ENCODE measurements around the gene INS. TPM values are rescaled to one million over a fixed set of nuclear protein-coding genes. Genes with fewer than 3 reads are reported as not detected.

INS gene
- total RNA-seq, 4 donors from 2014 or later: not detected

GRCh38 chr11:2188745-2189144 is 27.7 kb upstream of the INS start:
- H3K36me3 ChIP-seq: no peaks in the 10 kb centered on the region
- no peaks in the 10 kb centered on the region for H3K9me3 ChIP-seq
- H3K27me3 ChIP-seq: peaks cover 52% of the 10 kb centered on the region
- peaks cover 0 to 3% (median 0%) of the 10 kb centered on the region in 4 donors for H3K4me1 ChIP-seq
- no peak for DNase-seq
- in situ Hi-C loops (cut with MboI; ENCODE audit: low pct_ligation_motif_present in 1 of 4, low pct_unique_long_range_greater_than_20kb in 1 of 4, low sequenced_read_pairs in 3 of 4) (loop anchor here in 1 of 4 donors (25.0 kb wide), 2 partner anchors 99 to 224 kb away; partner anchors contain the start of gene TSSC4), intact Hi-C loops (cut with DNase I; ENCODE audit: low total_unique reads) (no loop called here)
- TF ChIP-seq POLR2A (IDR thresholded peaks at IDR 0.05) (no peak), POLR2AphosphoS5 (IDR thresholded peaks at IDR 0.05) (no peak), CTCF (IDR thresholded peaks at IDR 0.05) (no peak), EP300 (IDR thresholded peaks at IDR 0.05; ENCODE audit: low read depth) (no peak)
- no peak overlapping the region for H3K4me3 ChIP-seq
- 88 to 95% methylated on average over 7 to 19 of the region's 19 CpGs for WGBS, 2 donors (ENCODE audit: low coverage in 1 of 2)
- no peak overlapping the region for H3K27ac ChIP-seq

- H3K27ac ChIP-seq: no peak overlapping the region
- H3K4me1 ChIP-seq: no peaks in the 10 kb centered on the region
- no peaks in the 10 kb centered on the region for H3K9me3 ChIP-seq
- H3K4me3 ChIP-seq: no peak overlapping the region
- no peaks in the 10 kb centered on the region for H3K36me3 ChIP-seq
- intact Hi-C loops (cut with DNase I; ENCODE audit: low total_unique reads): no loop called here
- peaks cover 62% of the 10 kb centered on the region for H3K27me3 ChIP-seq
- no peak for DNase-seq
- 93 to 100% methylated on average over 3 to 7 of the region's 7 CpGs for WGBS, 2 donors (ENCODE audit: low coverage in 1 of 2)
- no peak for TF ChIP-seq CTCF (IDR thresholded peaks at IDR 0.05)
- no peak for TF ChIP-seq POLR2A (IDR thresholded peaks at IDR 0.05)
- no peak for TF ChIP-seq EP300 (IDR thresholded peaks at IDR 0.05; ENCODE audit: low read depth)
- TF ChIP-seq POLR2AphosphoS5 (IDR thresholded peaks at IDR 0.05): no peak
- in situ Hi-C loops (cut with MboI; ENCODE audit: low pct_ligation_motif_present in 1 of 4, low pct_unique_long_range_greater_than_20kb in 1 of 4, low sequenced_read_pairs in 3 of 4): loop anchor here in 1 of 4 donors (25.0 kb wide), 2 partner anchors 100 to 225 kb away; partner anchors contain the start of gene TSSC4
Observed at GRCh38 chr11:2187280-2187707, 26.3 kb upstream of the INS start.

GRCh38 chr11:2186669-2187279 is 25.8 kb upstream of the INS start:
- peaks cover 66% of the 10 kb centered on the region for H3K27me3 ChIP-seq
- in situ Hi-C loops (cut with MboI; ENCODE audit: low pct_ligation_motif_present in 1 of 4, low pct_unique_long_range_greater_than_20kb in 1 of 4, low sequenced_read_pairs in 3 of 4): loop anchor here in 1 of 4 donors (25.0 kb wide), 2 partner anchors 101 to 226 kb away; partner anchors contain the start of gene TSSC4
- TF ChIP-seq EP300 (IDR thresholded peaks at IDR 0.05; ENCODE audit: low read depth): no peak
- TF ChIP-seq CTCF (IDR thresholded peaks at IDR 0.05): peak; percentile 31 to 60 (median 52)
- 13 to 20% methylated on average over 2 to 21 of the region's 21 CpGs for WGBS, 2 donors (ENCODE audit: low coverage in 1 of 2)
- H3K4me1 ChIP-seq: no peaks in the 10 kb centered on the region
- no peaks in the 10 kb centered on the region for H3K9me3 ChIP-seq
- DNase-seq: peak; percentile 31
- intact Hi-C loops (cut with DNase I; ENCODE audit: low total_unique reads): no loop called here
- H3K4me3 ChIP-seq: no peak overlapping the region
- H3K27ac ChIP-seq: no peak overlapping the region
- H3K36me3 ChIP-seq: no peaks in the 10 kb centered on the region

- intact Hi-C loops (cut with DNase I; ENCODE audit: low total_unique reads) (no loop called here), in situ Hi-C loops (cut with MboI; ENCODE audit: low pct_ligation_motif_present in 1 of 4, low pct_unique_long_range_greater_than_20kb in 1 of 4, low sequenced_read_pairs in 3 of 4) (loop anchor here in 1 of 4 donors (25.0 kb wide), 2 partner anchors 102 to 227 kb away; partner anchors contain the start of gene TSSC4)
- 52% methylated on average over 21 of the region's 23 CpGs; no CpG with 5 or more reads in 1 of the 2 donors for WGBS, 2 donors (ENCODE audit: low coverage in 1 of 2)
- TF ChIP-seq EP300 (IDR thresholded peaks at IDR 0.05; ENCODE audit: low read depth) (no peak), CTCF (IDR thresholded peaks at IDR 0.05) (no peak), POLR2A (IDR thresholded peaks at IDR 0.05) (no peak), POLR2AphosphoS5 (IDR thresholded peaks at IDR 0.05) (no peak)
- Histone ChIP-seq H3K4me3 (no peak overlapping the region), H3K27me3 (peaks cover 65% of the 10 kb centered on the region), H3K4me1 (no peaks in the 10 kb centered on the region), H3K27ac (no peak overlapping the region), H3K36me3 (no peaks in the 10 kb centered on the region), H3K9me3 (no peaks in the 10 kb centered on the region)
- DNase-seq: no peak
Observed at GRCh38 chr11:2185324-2186085, 24.5 kb upstream of the INS start.

All from transverse colon (tissue), 4 donors.